22Rv1 (cell line): ENCODE data around the gene ENO1.
A peak's percentile ranks its signal among the peaks of the same experiment; 100 is the strongest.

Source experiments
- H3K27ac ChIP-seq: fragments of 450-650 bp; 2 replicates; pipeline ENCODE4 v1.5.1; 2017
- ZFX ChIP-seq: fragments of 450-650 bp; IDR thresholded peaks from 2 replicates; pipeline ENCODE4 v1.6.1; 2017; ENCODE audit warnings: antibody characterized with exemption, borderline replicate concordance
- TF ChIP-seq, protein P1 (sequence below): fragments of 450-650 bp; IDR thresholded peaks from 2 replicates; pipeline ENCODE4 v1.5.1; 2017; ENCODE audit warnings: mild to moderate bottlenecking

Gene ENO1

DNA sequence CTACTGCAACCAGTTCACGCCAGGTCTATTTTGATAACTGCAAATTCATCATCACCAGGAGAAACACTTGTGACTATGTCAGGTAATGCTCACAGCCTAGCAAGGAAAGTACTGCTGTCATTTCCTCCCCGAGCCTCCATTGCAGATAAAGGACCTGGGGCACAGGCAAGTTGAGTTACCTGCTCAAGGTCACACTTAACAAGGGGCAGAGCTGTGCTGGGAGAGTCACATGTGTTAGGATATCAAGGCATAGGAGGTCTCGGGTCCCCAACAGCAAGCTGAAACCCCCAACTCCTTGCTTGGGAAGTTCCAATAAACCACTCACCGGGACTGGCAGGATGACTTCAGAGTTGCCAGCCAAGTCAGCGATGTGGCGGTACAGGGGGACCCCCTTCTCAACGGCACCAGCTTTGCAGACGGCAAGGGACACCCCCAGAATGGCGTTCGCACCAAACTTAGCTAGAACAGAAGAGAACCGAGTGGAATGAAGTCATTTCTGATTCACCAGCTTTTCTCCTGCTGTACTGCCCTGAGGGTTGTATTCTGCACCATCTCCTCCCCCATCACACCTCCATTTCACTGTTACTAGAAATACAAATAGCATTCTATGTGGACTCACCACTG, 11.6 kb downstream of the ENO1 start:
- TF ChIP-seq ZFX = no peak
- TF ChIP-seq, protein P1, sequence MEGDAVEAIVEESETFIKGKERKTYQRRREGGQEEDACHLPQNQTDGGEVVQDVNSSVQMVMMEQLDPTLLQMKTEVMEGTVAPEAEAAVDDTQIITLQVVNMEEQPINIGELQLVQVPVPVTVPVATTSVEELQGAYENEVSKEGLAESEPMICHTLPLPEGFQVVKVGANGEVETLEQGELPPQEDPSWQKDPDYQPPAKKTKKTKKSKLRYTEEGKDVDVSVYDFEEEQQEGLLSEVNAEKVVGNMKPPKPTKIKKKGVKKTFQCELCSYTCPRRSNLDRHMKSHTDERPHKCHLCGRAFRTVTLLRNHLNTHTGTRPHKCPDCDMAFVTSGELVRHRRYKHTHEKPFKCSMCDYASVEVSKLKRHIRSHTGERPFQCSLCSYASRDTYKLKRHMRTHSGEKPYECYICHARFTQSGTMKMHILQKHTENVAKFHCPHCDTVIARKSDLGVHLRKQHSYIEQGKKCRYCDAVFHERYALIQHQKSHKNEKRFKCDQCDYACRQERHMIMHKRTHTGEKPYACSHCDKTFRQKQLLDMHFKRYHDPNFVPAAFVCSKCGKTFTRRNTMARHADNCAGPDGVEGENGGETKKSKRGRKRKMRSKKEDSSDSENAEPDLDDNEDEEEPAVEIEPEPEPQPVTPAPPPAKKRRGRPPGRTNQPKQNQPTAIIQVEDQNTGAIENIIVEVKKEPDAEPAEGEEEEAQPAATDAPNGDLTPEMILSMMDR = no peak
- no peak overlapping the region for H3K27ac ChIP-seq

DNA sequence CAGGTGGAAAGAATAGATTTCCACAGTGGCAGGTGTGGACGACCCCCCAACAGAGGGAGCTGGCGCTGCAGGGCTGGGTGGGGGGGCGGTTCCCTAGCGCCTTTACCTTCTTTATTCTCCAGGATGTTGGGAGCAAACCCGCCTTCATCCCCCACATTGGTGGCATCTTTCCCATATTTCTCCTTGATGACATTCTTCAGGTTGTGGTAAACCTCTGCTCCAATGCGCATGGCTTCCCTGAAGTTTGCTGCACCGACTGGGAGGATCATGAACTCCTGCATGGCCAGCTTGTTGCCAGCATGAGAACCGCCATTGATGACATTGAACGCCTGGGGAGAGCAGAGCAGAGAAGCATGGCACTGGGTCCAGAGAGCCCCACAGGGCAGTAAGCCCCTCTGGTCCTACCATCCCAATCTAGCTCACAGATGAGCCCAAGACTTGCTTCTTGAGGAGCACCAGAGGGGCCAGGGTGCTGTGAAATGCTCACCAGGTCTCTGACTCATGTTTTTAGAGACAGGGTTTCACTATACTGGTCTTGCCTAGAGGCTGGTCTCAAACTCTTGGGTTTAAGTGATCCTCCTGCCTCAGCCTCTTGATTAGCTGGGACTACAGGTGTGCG, 12.2 kb downstream of the ENO1 start:
- H3K27ac ChIP-seq = no peak overlapping the region
- TF ChIP-seq, protein P1 = no peak
- TF ChIP-seq ZFX = no peak

DNA sequence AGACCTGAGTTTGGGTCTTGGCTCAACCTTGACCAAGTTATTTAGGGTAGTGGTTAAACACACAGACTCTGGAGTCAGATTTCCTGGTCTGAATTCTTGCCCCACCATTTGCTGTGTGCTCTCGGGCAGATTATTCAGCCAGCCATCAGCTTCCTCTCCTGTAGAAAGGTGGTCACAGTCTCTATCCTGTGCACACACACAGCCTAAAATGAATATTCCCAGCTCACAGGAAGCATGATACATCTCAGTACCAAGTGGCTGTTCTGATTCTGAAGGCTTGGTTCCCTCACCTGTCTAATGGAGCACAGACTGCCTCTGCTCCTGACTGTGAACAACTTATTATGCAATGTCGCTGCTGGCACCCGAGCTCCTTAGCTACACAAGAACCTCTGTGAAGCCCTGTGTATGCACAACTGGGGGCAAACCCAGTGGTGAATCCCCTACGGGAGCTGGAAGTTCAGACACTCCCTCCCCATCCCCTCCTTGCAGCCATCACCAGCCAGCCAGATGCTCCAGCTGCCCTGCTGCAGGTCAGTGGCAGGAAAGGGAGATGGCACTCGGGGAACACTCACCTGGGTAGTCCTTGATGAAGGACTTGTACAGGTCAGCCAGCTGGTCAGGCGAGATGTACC, 13.7 kb downstream of the ENO1 start:
- TF ChIP-seq, protein P1 = no peak
- no peak for TF ChIP-seq ZFX

DNA sequence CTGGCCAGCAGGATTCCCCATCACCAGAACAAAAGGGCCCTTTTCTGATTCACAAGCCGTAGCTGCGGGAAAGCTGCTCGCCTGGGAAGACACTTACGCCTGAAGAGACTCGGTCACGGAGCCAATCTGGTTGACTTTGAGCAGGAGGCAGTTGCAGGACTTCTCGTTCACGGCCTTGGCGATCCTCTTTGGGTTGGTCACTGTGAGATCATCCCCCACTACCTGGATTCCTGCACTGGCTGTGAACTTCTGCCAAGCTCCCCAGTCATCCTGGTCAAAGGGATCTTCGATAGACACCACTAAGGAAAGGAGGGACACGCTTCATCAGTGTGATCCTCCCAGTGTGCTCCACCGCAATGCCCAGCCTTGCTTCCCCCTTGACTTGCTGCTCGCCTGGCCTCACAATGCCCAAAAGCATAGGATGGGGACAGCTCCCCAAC, 14.7 kb downstream of the ENO1 start:
- H3K27ac ChIP-seq = no peak overlapping the region
- no peak for TF ChIP-seq ZFX
- TF ChIP-seq, protein P1 = no peak

More for the DNA sequence above, 13.7 kb downstream of the ENO1 start:
- no peak overlapping the region for H3K27ac ChIP-seq

DNA sequence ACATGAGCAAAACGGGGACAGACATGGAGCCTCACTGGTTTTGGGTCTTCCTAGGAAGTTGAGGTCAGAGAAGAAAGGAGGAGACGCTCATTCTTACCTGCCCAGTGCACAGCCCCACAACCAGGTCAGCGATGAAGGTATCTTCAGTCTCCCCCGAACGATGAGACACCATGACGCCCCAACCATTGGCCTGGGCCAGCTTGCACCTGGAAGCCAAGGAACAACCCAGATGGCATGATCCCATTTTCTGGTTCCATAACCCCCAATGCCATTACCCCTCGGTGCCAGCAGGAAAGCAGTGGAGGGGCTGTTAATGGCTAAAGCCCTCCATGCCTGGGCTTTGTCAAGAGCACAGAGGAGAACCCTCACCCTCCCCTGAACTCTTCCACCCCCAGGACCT, 15.3 kb downstream of the ENO1 start:
- no peak overlapping the region for H3K27ac ChIP-seq
- TF ChIP-seq ZFX = no peak
- TF ChIP-seq, protein P1 = no peak

DNA sequence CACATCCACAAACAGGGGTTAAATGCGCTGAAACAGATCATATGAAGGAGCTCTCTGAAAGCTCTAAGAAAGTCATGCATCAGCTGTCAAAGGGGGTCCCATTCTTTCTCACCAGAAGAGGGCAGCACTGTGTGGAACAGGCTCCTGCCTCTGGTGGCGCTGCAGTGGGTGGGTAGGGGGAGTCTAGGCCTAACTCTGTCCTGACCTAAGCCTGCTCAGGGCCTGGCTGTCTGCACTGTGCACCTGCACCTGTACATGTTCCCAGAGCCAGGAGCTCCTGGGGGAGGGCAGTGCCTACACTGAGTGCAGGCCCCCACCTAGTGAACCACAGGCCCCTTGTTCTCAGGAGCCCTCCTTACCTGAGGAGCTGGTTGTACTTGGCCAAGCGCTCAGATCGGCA, 16.0 kb downstream of the ENO1 start:
- no peak overlapping the region for H3K27ac ChIP-seq
- TF ChIP-seq ZFX = no peak
- TF ChIP-seq, protein P1 = peak; percentile 80
